ENCODE data around the gene ZNF829.

ZNF829 gene

GRCh38 chr19:36915992-36916830, at the start of gene ZNF829, which contains the start of gene ZNF568:
Gene ZNF829 (minus strand): TSS chr19:36916291. CDS start chr19:36915167, 1,124 bp downstream.
Gene ZNF568 (plus strand): TSS chr19:36916332. CDS start chr19:36922771, 6,439 bp downstream.
- DNase-seq, result peak; percentile 96

DNA sequence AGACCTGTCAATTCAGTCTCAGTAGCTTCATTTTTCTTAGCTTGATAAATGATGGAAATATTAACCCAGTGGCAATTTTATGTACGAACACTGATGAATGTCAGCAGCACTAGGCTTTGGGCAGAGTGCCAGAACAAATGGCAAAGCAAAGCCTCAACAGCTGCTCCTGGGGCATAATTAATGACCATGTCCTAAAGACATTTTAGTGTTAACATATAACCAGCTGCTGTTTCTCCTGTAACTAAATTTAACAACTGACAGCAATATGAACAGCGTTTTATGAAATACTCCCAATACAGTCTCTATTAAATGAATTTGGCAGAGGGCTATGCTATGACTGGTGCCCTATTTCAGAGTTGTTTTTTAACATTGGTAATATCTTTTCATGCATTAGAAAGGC, 47.2 kb upstream of the ZNF829 start:
- DNase-seq, result no peak

DNA sequence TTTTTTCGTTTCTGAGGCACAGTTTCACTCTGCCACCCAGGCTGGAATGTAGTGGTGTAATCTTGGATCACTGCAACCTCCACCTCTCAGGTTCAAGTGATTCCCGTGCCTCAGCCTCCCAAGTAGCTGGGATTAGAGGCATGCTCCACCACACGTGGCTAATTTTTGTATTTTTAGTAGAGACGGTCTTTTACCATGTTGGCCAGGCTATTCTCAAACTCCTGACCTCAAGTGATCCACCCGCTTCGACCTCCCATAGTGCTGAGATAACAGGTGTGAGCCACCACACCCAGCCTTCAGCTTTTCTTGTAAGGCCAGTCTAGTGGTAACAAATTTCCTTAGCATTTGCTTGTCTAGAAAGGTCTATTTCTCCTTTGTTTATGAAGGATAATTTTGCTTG, 46.3 kb upstream of the ZNF829 start:
- DNase-seq, result no peak

DNA sequence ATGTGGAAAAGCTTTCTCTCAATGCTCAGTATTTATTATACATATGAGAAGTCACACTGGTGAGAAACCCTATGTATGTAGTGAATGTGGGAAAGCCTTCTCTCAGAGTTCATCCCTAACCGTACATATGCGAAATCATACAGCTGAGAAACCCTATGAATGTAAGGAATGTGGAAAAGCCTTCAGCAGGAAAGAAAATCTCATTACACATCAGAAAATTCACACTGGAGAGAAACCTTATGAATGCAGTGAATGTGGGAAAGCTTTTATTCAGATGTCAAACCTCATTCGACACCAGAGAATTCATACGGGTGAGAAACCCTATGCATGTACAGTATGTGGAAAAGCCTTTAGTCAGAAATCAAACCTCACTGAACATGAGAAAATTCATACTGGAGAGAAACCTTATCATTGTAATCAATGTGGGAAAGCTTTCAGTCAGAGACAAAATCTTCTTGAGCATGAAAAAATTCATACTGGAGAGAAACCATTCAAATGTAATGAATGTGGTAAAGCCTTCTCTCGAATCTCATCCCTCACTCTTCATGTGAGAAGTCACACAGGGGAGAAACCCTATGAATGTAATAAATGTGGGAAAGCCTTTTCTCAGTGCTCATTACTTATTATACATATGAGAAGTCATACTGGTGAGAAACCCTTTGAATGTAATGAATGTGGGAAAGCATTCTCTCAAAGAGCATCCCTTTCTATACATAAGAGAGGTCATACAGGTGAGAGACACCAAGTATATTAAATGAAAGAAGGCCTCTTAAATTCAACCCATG, 34.4 kb upstream of the ZNF829 start:
- no peak for DNase-seq

DNA sequence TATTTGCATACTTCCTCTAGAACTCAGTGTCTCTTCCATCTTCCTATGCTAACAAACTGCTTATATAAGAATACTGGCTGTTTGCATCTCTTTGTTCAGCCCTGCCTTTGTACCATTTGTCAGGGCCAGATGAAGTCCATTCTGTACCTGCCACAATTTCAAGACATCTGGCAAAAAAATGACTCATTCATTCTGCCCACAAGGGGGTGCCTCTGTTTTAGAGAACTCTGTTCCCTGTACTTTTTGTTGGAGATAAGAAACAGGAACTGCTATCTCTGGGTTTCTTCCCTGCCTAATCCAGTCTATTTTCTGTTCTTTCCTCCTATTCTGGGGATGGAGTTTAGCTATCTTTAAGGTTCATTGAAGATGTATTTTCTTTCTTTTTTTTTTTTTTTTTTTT, 23.1 kb upstream of the ZNF829 start:
- no peak for DNase-seq

DNA sequence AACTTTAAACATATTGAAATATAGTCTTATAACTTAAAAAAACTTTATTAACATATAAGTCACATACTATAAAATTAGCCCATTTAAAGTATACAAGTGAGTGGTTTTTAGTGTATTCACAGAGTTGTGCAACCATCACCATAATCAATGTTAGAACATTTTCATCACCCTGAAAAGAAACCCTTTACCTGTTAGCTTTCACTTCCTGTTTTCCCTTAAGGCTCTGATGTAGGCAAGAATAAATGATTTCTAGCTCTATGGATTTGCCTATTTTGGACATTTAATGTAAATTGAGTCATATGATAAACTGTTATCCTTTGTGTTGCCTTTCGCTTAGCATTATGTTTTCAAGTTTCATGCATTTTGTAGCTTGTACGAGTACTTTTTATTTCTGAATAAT, 15.6 kb upstream of the ZNF829 start:
- no peak for DNase-seq

DNA sequence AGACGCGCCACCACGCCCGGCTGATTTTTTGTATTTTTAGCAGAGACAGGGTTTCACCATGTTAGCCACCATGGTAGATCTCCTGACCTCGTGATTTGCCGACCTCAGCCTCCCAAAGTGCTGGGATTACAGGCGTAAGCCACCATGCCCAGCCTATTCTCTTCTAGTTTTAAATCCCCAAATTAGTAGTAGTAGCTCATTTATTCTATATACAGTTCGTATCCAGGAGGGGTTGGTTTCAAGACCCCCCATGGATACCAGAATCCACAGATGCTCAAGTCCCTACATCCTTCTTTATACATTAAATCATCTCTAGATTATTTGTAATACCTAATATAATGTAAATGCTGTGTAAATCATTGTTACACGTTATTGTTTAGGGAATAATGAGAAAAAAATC, 2.0 kb upstream of the ZNF829 start:
- DNase-seq, result no peak

DNA sequence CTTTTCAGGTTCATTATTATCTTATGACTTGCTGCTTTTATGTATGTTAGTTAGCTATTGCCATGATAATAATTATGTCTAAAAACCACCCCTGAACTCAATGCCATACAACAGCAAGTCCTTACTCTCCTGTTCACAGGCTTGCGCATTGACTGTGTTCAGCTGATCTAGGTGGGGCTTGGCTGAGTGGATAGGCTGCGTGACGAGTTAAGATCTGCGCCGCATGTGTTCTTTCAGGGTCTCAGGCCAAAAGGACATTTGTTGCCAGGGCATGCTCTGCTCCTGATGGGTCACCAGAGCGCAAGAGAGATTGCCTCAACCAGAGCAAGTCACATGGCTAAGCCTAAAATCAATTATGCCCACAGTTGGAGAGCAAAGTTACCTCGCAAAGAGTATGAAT, 900 bp upstream of the ZNF829 start:
- no peak for DNase-seq

GRCh38 chr19:36898422-36898821, 17.7 kb downstream of the ZNF829 start:
- DNase-seq, result no peak

- DNase-seq, result no peak
Measured at GRCh38 chr19:36894849-36895383, 21.2 kb downstream of the ZNF829 start.

DNA sequence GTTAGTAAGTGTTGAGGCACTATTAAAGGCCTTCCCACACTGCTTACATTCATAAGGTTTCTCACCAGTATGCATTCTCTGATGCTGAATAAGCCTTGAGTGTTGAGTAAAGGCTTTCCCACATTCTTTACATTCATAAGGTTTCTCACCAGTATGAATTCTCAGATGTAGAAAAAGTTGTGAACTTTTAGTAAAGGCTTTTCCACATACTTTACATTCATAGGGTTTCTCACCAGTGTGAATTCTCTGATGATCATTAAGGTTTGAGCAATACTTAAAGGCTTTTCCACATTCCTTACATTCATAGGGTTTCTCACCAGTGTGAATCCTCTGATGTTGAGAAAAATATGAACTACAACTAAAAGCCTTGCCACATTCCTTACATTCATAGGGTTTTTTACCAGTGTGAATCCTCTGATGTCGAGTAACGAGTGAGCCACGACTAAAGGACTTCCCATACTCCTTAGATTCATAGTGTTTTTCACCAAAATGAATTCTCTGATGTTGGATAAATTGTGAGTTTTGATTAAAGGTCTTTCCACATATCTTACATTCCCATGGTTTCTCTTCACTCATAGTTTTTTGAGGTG, 24.2 kb downstream of the ZNF829 start:
- no peak for DNase-seq

DNA sequence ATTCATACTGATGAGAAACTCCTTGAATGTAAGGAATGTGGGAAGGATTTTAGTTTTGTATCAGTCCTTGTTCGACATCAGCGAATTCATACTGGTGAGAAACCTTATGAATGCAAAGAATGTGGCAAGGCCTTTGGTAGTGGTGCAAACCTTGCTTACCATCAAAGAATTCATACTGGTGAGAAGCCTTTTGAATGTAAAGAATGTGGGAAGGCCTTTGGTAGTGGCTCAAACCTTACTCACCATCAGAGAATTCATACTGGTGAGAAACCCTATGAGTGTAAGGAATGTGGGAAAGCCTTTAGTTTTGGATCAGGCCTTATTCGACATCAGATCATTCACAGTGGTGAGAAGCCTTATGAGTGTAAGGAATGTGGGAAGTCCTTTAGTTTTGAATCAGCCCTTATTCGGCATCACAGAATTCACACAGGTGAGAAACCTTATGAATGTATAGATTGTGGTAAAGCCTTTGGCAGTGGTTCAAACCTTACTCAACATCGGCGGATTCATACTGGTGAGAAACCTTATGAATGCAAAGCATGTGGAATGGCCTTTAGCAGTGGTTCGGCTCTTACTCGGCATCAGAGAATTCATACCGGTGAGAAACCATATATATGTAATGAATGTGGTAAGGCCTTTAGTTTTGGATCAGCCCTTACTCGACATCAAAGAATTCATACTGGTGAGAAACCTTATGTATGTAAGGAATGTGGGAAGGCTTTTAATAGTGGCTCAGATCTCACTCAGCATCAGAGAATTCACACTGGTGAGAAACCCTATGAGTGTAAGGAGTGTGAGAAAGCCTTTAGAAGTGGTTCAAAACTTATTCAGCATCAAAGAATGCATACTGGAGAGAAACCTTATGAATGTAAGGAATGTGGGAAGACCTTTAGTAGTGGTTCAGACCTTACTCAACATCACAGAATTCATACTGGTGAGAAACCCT, 38.8 kb downstream of the ZNF829 start:
- no peak for DNase-seq

DNA sequence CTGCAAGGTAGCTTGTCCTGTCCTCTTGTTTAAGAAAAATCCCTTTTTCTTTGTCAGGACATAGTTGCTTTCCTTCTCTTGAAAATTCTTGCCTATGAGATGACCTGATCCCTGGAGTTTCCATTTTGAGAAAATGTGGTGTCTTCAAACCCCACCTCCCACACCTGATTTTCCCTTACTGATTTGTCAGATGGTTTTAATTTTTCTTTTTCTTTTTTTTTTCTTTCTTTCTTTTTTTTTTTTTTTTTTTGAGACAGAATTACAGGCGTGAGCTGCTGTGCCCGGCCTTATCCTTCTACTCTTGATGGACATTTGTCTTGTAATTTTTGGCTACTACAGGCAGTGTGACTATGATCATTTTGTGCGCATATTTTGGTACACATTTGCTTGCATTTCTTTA, 64.2 kb downstream of the ZNF829 start:
- no peak for DNase-seq

GRCh38 chr19:36850559-36851442, 65.3 kb downstream of the ZNF829 start, which contains the start of gene ZNF345:
Gene ZNF345 (plus strand): TSS chr19:36850876. CDS start chr19:36876831, 25,955 bp downstream.
- peak; percentile 94 for DNase-seq

DNA sequence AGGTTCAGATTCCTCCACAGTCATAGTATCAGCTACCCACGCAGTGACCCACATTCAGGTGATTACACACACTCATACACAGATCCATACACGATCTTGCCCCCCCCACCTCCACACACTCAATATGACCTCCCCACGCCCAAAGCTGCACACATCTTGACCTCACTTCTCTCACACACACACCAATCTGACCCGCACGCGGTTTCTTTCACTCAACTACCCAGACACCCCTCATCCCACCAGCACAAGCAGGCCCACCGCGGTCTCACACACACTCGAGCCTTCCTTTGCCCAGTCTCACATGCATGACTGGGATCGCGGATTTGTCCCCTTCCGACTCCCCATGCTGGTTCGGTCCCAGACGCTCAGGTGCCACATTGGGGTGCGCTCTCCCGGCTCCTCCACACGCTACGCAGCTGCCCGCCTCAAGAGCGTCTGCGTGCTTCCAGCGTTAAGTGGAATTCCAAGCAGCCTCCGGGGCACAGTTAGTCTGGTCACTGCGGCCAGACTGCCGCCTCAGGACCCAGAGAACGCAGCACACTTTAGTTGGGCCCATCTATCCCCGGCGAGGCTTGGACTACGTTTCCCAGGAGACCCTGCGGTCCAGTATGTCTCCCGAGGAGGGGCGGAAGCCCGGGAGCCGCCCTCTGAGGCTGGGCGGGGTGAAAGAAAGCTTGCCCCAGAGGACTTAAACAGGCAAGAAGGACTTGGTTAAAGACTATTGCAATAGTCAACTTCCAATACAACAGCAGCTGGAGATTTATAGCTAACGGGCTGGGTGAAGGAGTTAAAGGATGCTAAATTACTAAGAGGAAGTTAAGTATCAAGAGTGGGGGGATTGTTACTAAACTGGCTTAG, 66.2 kb downstream of the ZNF829 start:
- DNase-seq, result peak; percentile 96

DNA sequence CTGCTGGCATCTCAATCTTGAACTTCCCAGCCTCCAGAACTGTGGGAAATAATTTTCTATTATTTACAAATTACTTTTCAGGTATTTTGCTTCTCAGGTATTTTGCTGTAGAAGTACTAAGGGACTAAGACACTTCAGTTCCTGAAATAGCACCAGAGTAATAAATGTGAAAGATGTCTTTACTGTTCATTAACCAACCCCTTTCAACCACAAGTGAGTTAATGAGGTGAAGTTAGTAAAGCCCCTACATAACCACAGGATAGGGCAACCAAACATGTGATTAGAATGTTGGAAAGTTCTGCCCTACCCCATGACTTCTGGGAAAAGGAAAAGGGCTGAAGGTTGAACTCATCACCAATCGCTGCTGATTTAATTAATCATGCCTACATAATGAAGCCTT, 68.1 kb downstream of the ZNF829 start:
- no peak for DNase-seq

DNA sequence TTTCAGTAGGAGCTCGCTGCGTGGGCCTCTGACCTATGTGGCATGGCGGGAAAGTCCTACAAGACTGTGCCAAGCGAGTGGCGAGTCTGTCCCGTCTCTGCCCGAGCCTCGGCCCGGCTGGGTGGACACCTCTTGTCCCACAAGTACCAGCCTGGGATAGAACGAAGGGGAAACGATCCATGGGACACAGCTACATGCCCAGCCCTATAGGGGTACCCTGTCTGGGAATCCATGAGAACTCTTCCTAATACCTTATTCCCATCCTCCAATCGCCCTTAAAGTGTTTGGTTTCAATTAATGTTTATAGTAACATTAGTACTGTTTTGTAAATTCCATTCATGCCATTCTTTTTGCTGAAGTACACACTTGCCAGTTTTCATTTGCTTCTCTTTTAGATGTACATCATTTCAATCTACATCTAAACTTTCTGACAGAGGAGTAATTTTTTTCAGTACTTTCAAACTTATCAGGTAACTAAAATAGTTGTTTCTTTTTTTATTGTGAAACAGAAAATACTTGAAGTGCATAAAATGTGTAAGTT, 77.2 kb downstream of the ZNF829 start:
- DNase-seq, result no peak
